HCT116 (cell line): ENCODE measurements around the gene CACNA1C. TPM values are rescaled to one million over a fixed set of nuclear protein-coding genes. Genes with fewer than 3 reads are reported as not detected.
A peak's percentile ranks its signal among the peaks of the same experiment; 100 is the strongest.

Experiments used
- ATAC-seq: fragments of 200-7000 bp; cut with Tn5 transposase; 2 replicates; pipeline ENCODE4 v1.9.1; 2020; ENCODE audit warnings: mild to moderate bottlenecking, moderate library complexity
- BruUV-seq: library from RNA; stranded (reverse); fragments of 400-500 nt; replicated peaks from 2 replicates; lab custom pipeline; 2021; lab: Mats Ljungman, UMichigan
- CTCF ChIA-PET: fragments of 300-600 bp; sonication (Branson Sonifier 250); formaldehyde crosslinking; loops from one replicate; lab custom pipeline; 2021; ENCODE audit warnings: antibody characterized with exemption; lab: Charles Lee
- POLR2A ChIA-PET: fragments of 300-600, 350-600 bp; sonication (Branson Sonifier 250); formaldehyde crosslinking; loops from one replicate; lab custom pipeline; 2021; ENCODE audit warnings: antibody characterized with exemption; lab: Charles Lee
- RAD21 ChIA-PET, 2 experiments: fragments of 300-600 bp; sonication (Branson Sonifier 250); formaldehyde crosslinking; loops; one replicate each; lab custom pipeline; 2023; ENCODE audit warnings: low total read pairs in 2 of 2; ENCODE audit not compliant: uncharacterized antibody in 2 of 2, unreplicated experiment in 2 of 2, low non-redundant PET in 1 of 2; lab: Charles Lee
- DNase-seq: peaks from one replicate; pipeline ENCODE4 v3.0.0-alpha.2; 2010; ENCODE audit warnings: low read depth, low spot score
- H2AFZ ChIP-seq: fragments of 200-600 bp; shearing (Covaris generic), sonication (generic); 2 replicates; pipeline ENCODE4 v1.6.1; 2017; ENCODE audit warnings: low read depth, mixed run types, mixed read lengths, antibody characterized with exemption, low read length; ENCODE audit not compliant: poor library complexity, severe bottlenecking
- H3K27ac ChIP-seq: 2 replicates; pipeline ENCODE4 v1.5.1; 2012; ENCODE audit warnings: low read depth, low read length
- H3K27me3 ChIP-seq: fragments of 200-600 bp; sonication (generic); 2 replicates; pipeline ENCODE4 v1.6.1; 2016; ENCODE audit warnings: mixed run types, low read length, mixed read lengths; ENCODE audit not compliant: insufficient read depth
- H3K36me3 ChIP-seq, 2 experiments: fragments of 200-500 bp in 1 of 2; fragments of 200-600 bp in 1 of 2; sonication (Bioruptor generic) in 1 of 2; sonication (generic) in 1 of 2; 2 replicates each; pipeline versions ENCODE4 v1.5.1 to v1.6.1; 2014 to 2016; ENCODE audit warnings: low read length in 2 of 2, inconsistent platforms in 1 of 2, mixed read lengths in 1 of 2, mixed run types in 1 of 2; ENCODE audit not compliant: insufficient read depth in 2 of 2, control insufficient read depth in 1 of 2
- H3K4me1 ChIP-seq, 2 experiments: fragments of 200-600 bp in 1 of 2; sonication (generic) in 1 of 2; 2 replicates each; pipeline versions ENCODE4 v1.5.1 to v1.6.1; 2012 to 2017; ENCODE audit warnings: low read length in 2 of 2, inconsistent platforms in 1 of 2, mild to moderate bottlenecking in 1 of 2, mixed read lengths in 1 of 2, mixed run types in 1 of 2, moderate library complexity in 1 of 2; ENCODE audit not compliant: insufficient read depth in 2 of 2, control insufficient read depth in 1 of 2
- H3K4me2 ChIP-seq: fragments of 200-600 bp; sonication (generic); 2 replicates; pipeline ENCODE4 v1.6.1; 2017; ENCODE audit warnings: mixed run types, low read length, mixed read lengths
- H3K4me3 ChIP-seq, 2 experiments: fragments of 200-600 bp in 1 of 2; sonication (generic) in 1 of 2; replicated peaks in 1 of 2; 2 replicates each; pipeline ENCODE4 v1.5.1; 2011 to 2016; ENCODE audit warnings: low read length in 2 of 2, control low read depth in 1 of 2, low read depth in 1 of 2, mild to moderate bottlenecking in 1 of 2, mixed read lengths in 1 of 2, mixed run types in 1 of 2
- H3K79me2 ChIP-seq: fragments of 200-600 bp; sonication (generic); 2 replicates; pipeline ENCODE4 v1.6.1; 2017; ENCODE audit warnings: mild to moderate bottlenecking, mixed run types, low read length, moderate library complexity, mixed read lengths; ENCODE audit not compliant: insufficient read depth
- H3K9ac ChIP-seq: fragments of 200-600 bp; sonication (generic); 2 replicates; pipeline ENCODE4 v1.6.1; 2016; ENCODE audit warnings: low read length, mixed read lengths
- H3K9me2 ChIP-seq: fragments of 200-600 bp; sonication (generic), shearing (Covaris generic); 2 replicates; pipeline ENCODE4 v1.6.1; 2017; ENCODE audit warnings: mixed run types, mild to moderate bottlenecking, moderate library complexity; ENCODE audit not compliant: insufficient read depth
- H3K9me3 ChIP-seq, 2 experiments: fragments of 200-500 bp in 1 of 2; fragments of 200-600 bp in 1 of 2; sonication (Bioruptor generic) in 1 of 2; sonication (generic) in 1 of 2; 2 replicates each; pipeline ENCODE4 v1.6.1; 2014 to 2017; ENCODE audit warnings: low read length in 2 of 2, mixed read lengths in 2 of 2, inconsistent platforms in 1 of 2, low read depth in 1 of 2, mild to moderate bottlenecking in 1 of 2, mixed run types in 1 of 2, moderate library complexity in 1 of 2; ENCODE audit not compliant: control insufficient read depth in 1 of 2, insufficient read depth in 1 of 2
- H4K20me1 ChIP-seq: fragments of 200-600 bp; sonication (generic), shearing (Covaris generic); 2 replicates; pipeline ENCODE4 v1.6.1; 2017; ENCODE audit warnings: mixed run types, mild to moderate bottlenecking, moderate library complexity; ENCODE audit not compliant: insufficient read depth
- CEBPB ChIP-seq: IDR thresholded peaks from 2 replicates; pipeline ENCODE4 v1.6.1; 2012; ENCODE audit warnings: low read depth
- CTCF ChIP-seq, 3 experiments: fragments of 200-600 bp in 1 of 3; sonication (generic) in 1 of 3; IDR thresholded peaks in 2 of 3; conservative IDR thresholded peaks in 1 of 3; 2 replicates each; pipeline ENCODE4 v1.5.1; 2012 to 2017; ENCODE audit warnings: low read depth in 2 of 3, low read length in 2 of 3, antibody characterized with exemption in 1 of 3, borderline replicate concordance in 1 of 3, control low read depth in 1 of 3, mild to moderate bottlenecking in 1 of 3, mixed read lengths in 1 of 3, mixed run types in 1 of 3, moderate library complexity in 1 of 3; ENCODE audit not compliant: insufficient read depth in 1 of 3
- EZH2phosphoT487 ChIP-seq: fragments of 200-600 bp; IDR thresholded peaks from 2 replicates; pipeline ENCODE4 v1.6.1; 2018; ENCODE audit warnings: antibody characterized with exemption, borderline replicate concordance
- FOSL1 ChIP-seq: IDR thresholded peaks from 2 replicates; pipeline ENCODE4 v1.6.1; 2012; ENCODE audit warnings: low read depth
- RAD21 ChIP-seq: IDR thresholded peaks from 2 replicates; pipeline ENCODE4 v1.6.1; 2012; ENCODE audit warnings: low read depth, mild to moderate bottlenecking
- SP1 ChIP-seq: IDR thresholded peaks from 2 replicates; pipeline ENCODE4 v1.6.1; 2012; ENCODE audit warnings: low read depth
- SRF ChIP-seq: IDR thresholded peaks from 2 replicates; pipeline ENCODE4 v1.6.1; 2012; ENCODE audit warnings: low read depth
- TCF7L2 ChIP-seq: IDR thresholded peaks from 2 replicates; pipeline ENCODE4 v1.7.0; 2011; ENCODE audit warnings: borderline replicate concordance, inconsistent platforms; ENCODE audit not compliant: insufficient read depth, insufficient read length; ENCODE audit errors: extremely low read depth
- ZBTB33 ChIP-seq: IDR thresholded peaks from 2 replicates; pipeline ENCODE4 v1.6.1; 2011; ENCODE audit warnings: mild to moderate bottlenecking, low read length, moderate library complexity; ENCODE audit not compliant: insufficient replicate concordance; ENCODE audit errors: extremely low read depth
- ZFX ChIP-seq: fragments of 450-650 bp; IDR thresholded peaks from 2 replicates; pipeline ENCODE4 v1.6.1; 2017
- intact Hi-C: fragments of 100-400 bp; cut with micrococcal nuclease; formaldehyde crosslinking; loops from 2 replicates; pipeline ENCODE4 v1.10.0; 2022
- total RNA-seq: library from RNA; stranded (reverse); gene quantifications from one replicate; pipeline ENCODE4 v1.2.1, GENCODE V29; 2021; ENCODE audit not compliant: unreplicated experiment

The CACNA1C gene
- total RNA-seq, 1 experiment from 2014 or later: 0.05 TPM

DNA sequence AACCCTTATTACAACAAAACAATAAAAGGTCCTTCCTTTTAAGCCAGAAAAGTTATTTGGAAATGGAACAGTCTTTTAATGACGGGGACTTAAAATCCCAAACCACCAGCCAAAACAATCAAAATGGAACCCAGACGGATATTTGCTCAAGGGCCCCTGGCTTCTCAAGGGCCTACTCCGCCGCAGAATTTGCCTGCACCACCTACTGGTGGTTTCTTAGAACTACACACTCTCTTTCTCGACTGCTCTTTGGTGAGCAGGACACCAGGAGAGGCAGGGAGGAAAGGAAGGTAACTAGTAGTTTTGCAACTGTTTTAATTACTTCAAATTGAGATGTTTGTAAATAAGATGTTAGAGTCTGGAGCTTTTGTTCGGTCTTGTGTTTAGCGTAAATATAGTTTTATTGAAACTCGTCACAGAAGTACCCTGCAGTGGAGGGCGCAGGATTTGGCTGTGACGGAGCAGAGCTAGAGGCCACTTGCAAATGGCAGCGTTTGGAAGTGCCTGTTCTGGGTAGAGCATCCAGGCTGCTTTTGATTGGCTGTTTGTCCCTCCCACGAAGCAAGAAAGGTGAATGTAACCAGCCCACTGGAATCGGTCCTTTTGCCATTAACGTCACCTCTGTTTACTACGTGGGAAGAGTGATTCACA, 238.5 kb downstream of the CACNA1C start:
- H3K4me2 ChIP-seq: no peak overlapping the region
- ChIA-PET POLR2A (no interaction called here), RAD21 (no interaction called here), CTCF (interaction anchor here (1.0 kb wide), 1 partner anchor 9 kb away, joined by 3 read pairs; no protein-coding TSS in a partner anchor)
- ATAC-seq (peak; percentile 95), DNase-seq (peak; percentile 52)
- intact Hi-C loops: no loop called here
- peak; percentile 57 for TF ChIP-seq RAD21
- TF ChIP-seq CEBPB: no peak
- TF ChIP-seq ZFX: peak; percentile 21; the same call in 1 of the 2 replicates
- peak; percentile 45 to 86 (median 78); a peak in 5 of 6 replicates for TF ChIP-seq CTCF (IDR thresholded peaks at IDR 0.05 in 2 of 3, conservative IDR thresholded peaks at IDR 0.05 in 1 of 3; ENCODE audit: borderline replicate concordance in 1 of 3, insufficient read depth in 1 of 3, low read depth in 2 of 3, low read length in 2 of 3)
- no peak for TF ChIP-seq TCF7L2
- TF ChIP-seq SRF: no peak
- no peak for TF ChIP-seq EZH2phosphoT487
- H3K4me3 ChIP-seq: no peak overlapping the region
- no peak overlapping the region for H3K9ac ChIP-seq
- no peaks in the 10 kb centered on the region for H3K27me3 ChIP-seq
- H4K20me1 ChIP-seq: no peaks in the 10 kb centered on the region
- H2AFZ ChIP-seq: peak overlapping the region; percentile 71
- BruUV-seq: no TSS peak
- H3K9me3 ChIP-seq: no peaks in the 10 kb centered on the region
- no peaks in the 10 kb centered on the region for H3K4me1 ChIP-seq
- no peaks in the 10 kb centered on the region for H3K36me3 ChIP-seq
- no peaks in the 10 kb centered on the region for H3K79me2 ChIP-seq
- H3K27ac ChIP-seq: no peak overlapping the region
- H3K9me2 ChIP-seq: no peaks in the 10 kb centered on the region

GRCh38 chr12:2291947-2292346, 239.2 kb downstream of the CACNA1C start:
- RAD21 ChIA-PET: no interaction called here
- Histone ChIP-seq H3K9me3 (no peaks in the 10 kb centered on the region), H3K4me2 (no peak overlapping the region), H3K9ac (no peak overlapping the region), H4K20me1 (no peaks in the 10 kb centered on the region), H2AFZ (no peak overlapping the region), H3K4me1 (no peaks in the 10 kb centered on the region), H3K79me2 (no peaks in the 10 kb centered on the region), H3K4me3 (no peak overlapping the region), H3K36me3 (no peaks in the 10 kb centered on the region), H3K9me2 (no peaks in the 10 kb centered on the region), H3K27ac (no peak overlapping the region), H3K27me3 (no peaks in the 10 kb centered on the region)
- CTCF ChIA-PET: no interaction called here
- ATAC-seq (no peak), DNase-seq (no peak)
- POLR2A ChIA-PET: no interaction called here
- intact Hi-C loops: no loop called here
- BruUV-seq: no TSS peak
- no peak for TF ChIP-seq ZBTB33
- no peak for TF ChIP-seq SP1
- no peak for TF ChIP-seq ZFX
- TF ChIP-seq CEBPB: no peak
- no peak for TF ChIP-seq FOSL1
- TF ChIP-seq EZH2phosphoT487: no peak
